HUES6 (cell line): ENCODE results near the gene BTG1.
"Not testable (repeated sequence)": the region's sequence is repeated elsewhere in the genome, so short reads cannot be mapped to it uniquely, and the experiment has no call there.

Experiments
- H3K27ac ChIP-seq: 2 replicates; pipeline ENCODE4 v1.7.0; 2013; ENCODE audit warnings: low read depth, mild to moderate bottlenecking, low read length, inconsistent platforms
- H3K27me3 ChIP-seq: 2 replicates; pipeline ENCODE4 v1.6.1; 2013; ENCODE audit warnings: low read length; ENCODE audit not compliant: control insufficient read depth, insufficient read depth
- H3K36me3 ChIP-seq: 2 replicates; pipeline ENCODE4 v1.6.1; 2013; ENCODE audit warnings: low read length; ENCODE audit not compliant: control insufficient read depth, insufficient read depth
- H3K4me1 ChIP-seq: 2 replicates; pipeline ENCODE4 v1.6.1; 2013; ENCODE audit warnings: low read length; ENCODE audit not compliant: control insufficient read depth, insufficient read depth
- H3K4me3 ChIP-seq: 2 replicates; pipeline ENCODE4 v1.5.1; 2013; ENCODE audit warnings: low read depth, low read length
- H3K9ac ChIP-seq: one replicate; pipeline ENCODE4 v1.6.1; 2013; ENCODE audit warnings: mild to moderate bottlenecking, low read length
- H3K9me3 ChIP-seq: 2 replicates; pipeline ENCODE4 v1.6.1; 2013; ENCODE audit warnings: low read depth, low read length; ENCODE audit not compliant: control insufficient read depth, insufficient read depth

The BTG1 gene

DNA sequence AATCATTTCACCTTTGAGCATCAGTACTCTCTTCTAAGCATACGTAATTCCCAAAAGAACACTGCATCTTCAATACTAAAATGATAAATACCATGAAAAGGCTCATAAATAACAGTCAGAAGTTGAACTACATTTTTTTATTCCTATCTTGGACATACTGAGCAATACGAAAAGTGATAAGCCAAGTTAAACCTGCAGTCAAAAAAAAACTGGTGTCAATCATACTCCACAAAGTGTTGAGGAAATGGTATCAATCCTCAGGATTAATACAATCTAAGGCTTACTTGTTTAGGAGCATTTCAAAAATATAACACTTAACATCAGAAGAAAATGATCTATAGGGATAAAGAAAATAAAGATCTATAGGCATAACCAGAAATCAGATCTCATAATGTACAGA, 5.5 kb downstream of the BTG1 start:
- Histone ChIP-seq H3K4me1 (peaks cover 59% of the 10 kb centered on the region), H3K36me3 (peaks cover 28% of the 10 kb centered on the region), H3K27me3 (no peaks in the 10 kb centered on the region), H3K27ac (0 out of 2 replicates have a peak overlapping the region, but pooled peaks have one; percentile 7), H3K4me3 (peak overlapping the region; percentile 88), H3K9me3 (no peaks in the 10 kb centered on the region), H3K9ac (no peak overlapping the region)

DNA sequence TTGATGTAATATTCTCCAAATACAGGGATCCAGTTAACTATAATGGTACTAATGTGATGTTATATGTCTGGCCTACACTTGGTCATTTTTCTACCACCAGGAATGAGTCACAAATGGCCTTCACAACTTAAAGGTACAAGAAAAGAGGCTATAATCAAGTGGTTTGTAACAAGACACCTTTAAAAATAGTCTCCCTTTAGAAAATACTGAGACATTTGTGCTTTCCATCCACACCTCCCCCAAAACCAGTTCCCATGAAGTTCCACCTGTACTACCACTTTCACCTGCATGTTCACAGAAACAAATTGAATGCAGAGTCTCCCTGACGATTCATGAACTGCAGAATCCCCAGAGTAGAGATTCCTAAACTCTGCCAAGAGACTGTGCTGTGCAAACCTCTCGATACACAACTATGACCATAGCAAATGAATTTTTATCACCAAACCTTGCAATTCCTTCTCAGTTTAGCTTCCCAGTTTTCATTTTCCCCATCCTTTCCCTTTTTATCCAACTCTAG, 6.0 kb downstream of the BTG1 start:
- Histone ChIP-seq H3K9ac (no peak overlapping the region), H3K4me1 (peaks cover 64% of the 10 kb centered on the region), H3K4me3 (peak overlapping the region; percentile 88), H3K27ac (0 out of 2 replicates have a peak overlapping the region, but pooled peaks have one; percentile 7), H3K27me3 (no peaks in the 10 kb centered on the region), H3K36me3 (peaks cover 28% of the 10 kb centered on the region), H3K9me3 (no peaks in the 10 kb centered on the region)

DNA sequence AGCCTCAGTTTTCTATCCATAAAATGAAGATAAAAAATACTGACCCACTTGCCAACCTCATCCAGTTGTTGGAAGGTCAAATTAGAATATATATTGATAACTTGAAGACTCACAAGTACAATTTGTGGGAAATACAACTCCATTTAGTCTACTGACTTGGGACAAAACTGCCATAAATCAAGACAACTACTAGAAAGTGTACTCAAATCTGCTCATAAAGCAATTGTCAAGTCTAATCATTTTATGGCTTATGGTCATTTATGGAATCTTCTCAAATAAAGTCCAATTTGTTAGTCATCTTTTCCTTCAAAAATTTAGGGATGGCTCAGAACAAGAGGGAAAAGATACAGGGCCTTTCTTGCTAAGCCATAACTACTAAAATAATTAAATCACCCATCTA, 7.0 kb downstream of the BTG1 start:
- Histone ChIP-seq H3K4me1 (peaks cover 75% of the 10 kb centered on the region), H3K36me3 (peaks cover 24% of the 10 kb centered on the region), H3K9me3 (no peaks in the 10 kb centered on the region), H3K27ac (no peak overlapping the region), H3K27me3 (no peaks in the 10 kb centered on the region), H3K9ac (no peak overlapping the region), H3K4me3 (peak overlapping the region; percentile 26; the same call in 1 of the 2 replicates)

DNA sequence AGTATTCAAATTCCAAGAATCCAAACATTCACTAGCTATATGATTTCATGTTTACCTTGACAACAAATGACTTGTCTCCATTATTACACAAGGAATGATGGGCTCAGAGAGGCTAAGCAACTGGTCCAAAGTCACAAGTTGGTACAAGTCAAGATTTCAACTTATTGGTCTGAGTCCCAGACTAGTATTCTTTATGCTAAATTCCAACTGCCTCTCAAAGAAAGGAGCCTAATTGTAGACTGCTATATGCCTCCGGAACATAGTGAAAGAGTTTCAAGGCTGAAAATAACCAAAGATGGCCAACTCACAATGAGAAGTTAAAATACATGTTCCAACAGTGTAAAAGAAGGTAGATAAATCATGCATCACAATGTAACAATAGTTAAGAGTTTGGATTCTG, 7.5 kb downstream of the BTG1 start:
- Histone ChIP-seq H3K27me3 (no peaks in the 10 kb centered on the region), H3K9me3 (no peaks in the 10 kb centered on the region), H3K27ac (no peak overlapping the region), H3K4me3 (peak overlapping the region; percentile 26; the same call in 1 of the 2 replicates), H3K9ac (no peak overlapping the region), H3K36me3 (peaks cover 19% of the 10 kb centered on the region), H3K4me1 (peaks cover 79% of the 10 kb centered on the region)

DNA sequence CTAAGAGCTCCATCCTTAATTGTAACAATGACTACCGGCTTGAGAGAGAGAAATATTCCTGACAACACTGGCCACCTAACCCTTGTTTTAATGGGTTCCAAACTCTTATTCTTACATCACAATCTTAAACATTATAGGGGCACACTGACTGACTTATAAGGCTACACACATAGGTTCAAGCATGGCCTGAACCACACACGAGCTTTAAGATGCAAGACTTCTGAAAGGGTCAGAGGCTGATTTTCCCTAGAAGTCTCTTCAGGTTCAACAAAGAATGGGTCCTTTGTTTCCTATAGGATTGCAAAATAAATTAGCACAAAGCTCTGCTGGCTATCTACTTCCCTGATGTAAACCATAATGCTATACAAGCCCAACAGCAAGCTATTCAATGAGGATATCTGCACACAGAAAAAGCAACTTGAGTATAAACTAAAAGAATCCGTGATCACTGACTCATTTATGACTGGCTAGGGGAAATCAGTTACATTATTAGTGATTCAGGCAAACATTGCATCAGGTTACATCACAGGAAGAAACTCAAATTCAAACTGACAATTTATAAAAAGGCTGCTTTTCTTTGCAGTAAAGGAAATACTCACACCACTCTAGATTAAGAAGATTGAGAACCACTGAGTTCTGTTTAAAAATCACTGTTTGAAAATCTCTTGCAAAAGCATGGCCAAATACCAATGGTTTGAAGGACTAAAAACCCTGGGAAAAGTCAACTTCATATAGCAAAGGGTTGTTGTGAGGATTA, 8.5 kb downstream of the BTG1 start:
- H3K27ac ChIP-seq: no peak overlapping the region
- peaks cover 74% of the 10 kb centered on the region for H3K4me1 ChIP-seq
- H3K27me3 ChIP-seq: no peaks in the 10 kb centered on the region
- no peak overlapping the region for H3K9ac ChIP-seq
- peaks cover 9% of the 10 kb centered on the region for H3K36me3 ChIP-seq
- 0 out of 2 replicates have a peak overlapping the region, but pooled peaks have one; percentile 1 for H3K4me3 ChIP-seq
- H3K9me3 ChIP-seq: no peaks in the 10 kb centered on the region

DNA sequence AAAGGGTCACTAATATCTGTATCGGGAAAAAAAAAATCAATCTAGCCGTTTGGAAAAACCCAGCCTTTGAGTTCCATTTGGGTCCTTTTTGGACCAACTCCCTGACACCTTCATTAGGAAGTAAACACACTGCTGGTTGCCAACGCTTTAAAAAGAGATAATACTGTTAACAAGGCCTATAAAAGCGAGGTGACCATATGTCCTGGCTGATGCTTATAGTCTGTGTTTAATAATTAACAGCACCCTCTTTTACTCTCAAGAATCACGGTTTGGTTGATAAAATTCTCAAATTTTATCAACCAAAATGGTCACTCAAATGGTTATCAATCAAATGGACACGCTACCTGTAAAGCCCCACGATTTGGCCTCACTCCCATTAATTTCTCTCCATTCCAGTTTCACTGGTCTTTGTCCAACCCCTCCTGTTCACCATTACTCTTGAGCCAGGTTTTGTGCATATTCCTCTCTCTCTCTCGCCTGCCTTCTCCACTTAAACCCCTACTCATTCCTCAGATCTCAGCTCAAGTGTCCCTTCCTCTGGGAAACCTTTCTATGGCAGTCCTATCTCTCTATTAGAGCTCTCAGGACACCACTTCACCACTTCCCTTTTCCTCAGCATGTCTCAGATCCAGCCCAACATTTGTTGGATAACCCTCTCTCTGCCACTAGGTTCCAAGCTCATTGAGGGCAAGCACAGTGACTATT, 9.5 kb downstream of the BTG1 start:
- Histone ChIP-seq H3K9ac (no peak overlapping the region), H3K9me3 (no peaks in the 10 kb centered on the region), H3K27me3 (no peaks in the 10 kb centered on the region), H3K36me3 (peaks cover 4% of the 10 kb centered on the region; the same call in 1 of the 2 replicates), H3K27ac (no peak overlapping the region), H3K4me3 (no peak overlapping the region), H3K4me1 (peaks cover 75% of the 10 kb centered on the region)

DNA sequence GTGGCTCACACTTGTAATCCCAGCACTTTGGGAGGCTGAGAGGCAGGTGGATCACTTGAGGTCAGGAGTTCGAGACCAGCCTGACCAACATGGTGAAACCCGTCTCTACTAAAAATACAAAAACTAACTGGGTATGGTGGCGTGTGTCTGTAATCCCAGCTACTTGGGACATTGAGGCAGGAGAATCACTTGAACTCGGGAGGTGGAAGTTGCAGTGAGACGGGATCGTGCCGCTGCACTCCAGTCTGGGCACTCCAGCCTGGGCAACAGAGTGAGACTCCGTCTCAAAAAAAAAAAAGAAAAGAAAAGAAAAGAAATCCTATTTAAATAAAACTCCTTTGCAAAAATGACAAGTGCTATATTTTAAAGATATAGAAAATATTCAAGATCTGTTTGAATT, 10.1 kb downstream of the BTG1 start:
- H3K4me3 ChIP-seq, H3K27ac ChIP-seq, H3K36me3 ChIP-seq, H3K9me3 ChIP-seq, H3K27me3 ChIP-seq, H3K9ac ChIP-seq: not testable (repeated sequence)
- peaks cover 71% of the 10 kb centered on the region for H3K4me1 ChIP-seq

DNA sequence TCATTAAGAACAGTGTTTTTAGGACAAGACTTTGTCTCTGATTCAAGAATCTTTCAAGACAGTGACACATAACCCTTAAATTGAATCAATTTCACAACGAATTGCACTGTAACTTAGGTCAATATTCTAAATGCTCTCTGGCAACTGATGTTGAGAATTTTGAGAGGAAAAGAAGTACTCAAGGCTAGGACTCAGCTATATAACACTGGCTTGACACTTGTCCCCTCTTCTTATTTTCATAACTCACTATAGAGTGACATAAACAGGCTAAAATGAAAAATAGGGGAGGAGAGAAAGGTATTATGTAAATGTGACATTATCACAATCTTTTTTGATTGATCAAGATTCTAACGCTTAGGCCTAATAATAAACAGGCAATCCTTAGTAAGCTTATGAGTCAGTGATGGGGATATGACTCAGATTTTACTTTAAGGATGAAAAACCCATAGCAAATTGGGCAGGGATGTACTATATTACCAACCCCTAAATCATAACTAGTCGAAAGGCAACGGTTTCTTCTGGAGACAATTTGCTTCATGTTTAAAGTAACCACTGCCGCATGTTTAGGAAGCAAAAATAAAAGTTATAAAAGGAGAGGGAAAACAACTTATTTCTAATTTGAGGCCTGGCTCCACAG, 10.9 kb downstream of the BTG1 start:
- H3K4me3 ChIP-seq: no peak overlapping the region
- no peaks in the 10 kb centered on the region for H3K9me3 ChIP-seq
- peaks cover 64% of the 10 kb centered on the region for H3K4me1 ChIP-seq
- no peaks in the 10 kb centered on the region for H3K36me3 ChIP-seq
- no peaks in the 10 kb centered on the region for H3K27me3 ChIP-seq
- no peak overlapping the region for H3K27ac ChIP-seq
- H3K9ac ChIP-seq: no peak overlapping the region

DNA sequence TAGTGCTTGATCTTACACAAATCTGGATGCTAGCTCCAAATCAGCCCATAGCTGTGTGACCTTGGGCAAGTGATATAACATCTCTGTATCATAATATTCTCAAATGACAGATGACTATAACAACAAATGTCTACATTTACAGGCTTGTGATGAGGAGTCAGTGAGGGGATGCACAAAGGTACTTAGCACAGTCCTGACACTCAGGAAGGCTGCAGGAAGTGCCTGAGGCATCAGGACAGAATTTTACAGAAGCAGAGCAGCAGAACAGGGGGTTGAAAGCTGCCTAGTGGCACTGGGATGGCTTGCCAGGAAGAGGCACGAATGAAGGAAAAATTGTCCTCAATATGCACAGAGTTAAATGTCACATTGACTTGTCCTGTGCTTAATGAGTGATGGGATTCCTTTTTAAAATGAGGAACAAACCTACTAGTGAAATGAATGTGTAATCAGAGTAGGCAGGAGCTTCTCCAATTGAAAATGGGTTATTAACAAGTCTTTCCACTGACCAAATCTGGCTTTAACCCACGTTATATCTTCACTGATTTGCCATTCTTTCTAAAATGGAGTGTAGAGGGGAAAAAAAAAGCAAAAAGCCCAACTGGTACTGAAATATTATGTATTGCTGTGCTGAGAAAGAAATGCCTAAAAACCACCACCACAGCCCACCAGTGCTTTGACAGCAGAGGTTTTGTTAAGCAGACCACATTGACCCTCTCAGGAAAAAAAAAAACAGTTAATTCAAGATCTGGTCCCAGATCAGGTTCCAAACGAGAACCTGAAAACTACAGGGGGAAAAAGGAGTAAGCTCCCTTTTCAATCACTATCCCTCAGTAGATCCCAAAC, 11.6 kb downstream of the BTG1 start:
- Histone ChIP-seq H3K4me1 (peaks cover 57% of the 10 kb centered on the region), H3K36me3 (no peaks in the 10 kb centered on the region), H3K4me3 (no peak overlapping the region), H3K27ac (no peak overlapping the region), H3K9me3 (no peaks in the 10 kb centered on the region), H3K9ac (no peak overlapping the region), H3K27me3 (no peaks in the 10 kb centered on the region)

DNA sequence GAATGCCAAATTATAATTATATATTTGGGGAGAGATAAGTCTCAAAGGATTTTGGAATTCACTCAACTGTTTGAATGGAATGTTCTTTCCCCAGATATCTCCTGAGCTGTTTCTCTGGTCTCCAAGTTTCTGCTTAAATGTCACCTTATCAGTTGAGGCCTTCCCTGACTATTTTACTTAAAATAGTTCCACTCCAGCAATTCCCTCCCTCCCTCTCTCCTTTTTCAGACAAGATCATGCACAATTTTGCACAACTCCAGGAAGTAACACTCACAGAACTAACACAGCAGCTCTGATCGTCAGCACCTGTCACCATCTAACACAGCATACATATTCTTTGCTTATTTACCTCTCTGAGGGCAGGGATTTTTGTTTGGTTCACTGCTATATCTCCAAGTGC, 12.5 kb downstream of the BTG1 start:
- Histone ChIP-seq H3K9me3 (no peaks in the 10 kb centered on the region), H3K27ac (no peak overlapping the region), H3K27me3 (no peaks in the 10 kb centered on the region), H3K36me3 (no peaks in the 10 kb centered on the region), H3K4me3 (no peak overlapping the region), H3K9ac (no peak overlapping the region), H3K4me1 (peaks cover 49% of the 10 kb centered on the region)
